ENCODE measurements around the gene GLYR1.

The GLYR1 gene

DNA sequence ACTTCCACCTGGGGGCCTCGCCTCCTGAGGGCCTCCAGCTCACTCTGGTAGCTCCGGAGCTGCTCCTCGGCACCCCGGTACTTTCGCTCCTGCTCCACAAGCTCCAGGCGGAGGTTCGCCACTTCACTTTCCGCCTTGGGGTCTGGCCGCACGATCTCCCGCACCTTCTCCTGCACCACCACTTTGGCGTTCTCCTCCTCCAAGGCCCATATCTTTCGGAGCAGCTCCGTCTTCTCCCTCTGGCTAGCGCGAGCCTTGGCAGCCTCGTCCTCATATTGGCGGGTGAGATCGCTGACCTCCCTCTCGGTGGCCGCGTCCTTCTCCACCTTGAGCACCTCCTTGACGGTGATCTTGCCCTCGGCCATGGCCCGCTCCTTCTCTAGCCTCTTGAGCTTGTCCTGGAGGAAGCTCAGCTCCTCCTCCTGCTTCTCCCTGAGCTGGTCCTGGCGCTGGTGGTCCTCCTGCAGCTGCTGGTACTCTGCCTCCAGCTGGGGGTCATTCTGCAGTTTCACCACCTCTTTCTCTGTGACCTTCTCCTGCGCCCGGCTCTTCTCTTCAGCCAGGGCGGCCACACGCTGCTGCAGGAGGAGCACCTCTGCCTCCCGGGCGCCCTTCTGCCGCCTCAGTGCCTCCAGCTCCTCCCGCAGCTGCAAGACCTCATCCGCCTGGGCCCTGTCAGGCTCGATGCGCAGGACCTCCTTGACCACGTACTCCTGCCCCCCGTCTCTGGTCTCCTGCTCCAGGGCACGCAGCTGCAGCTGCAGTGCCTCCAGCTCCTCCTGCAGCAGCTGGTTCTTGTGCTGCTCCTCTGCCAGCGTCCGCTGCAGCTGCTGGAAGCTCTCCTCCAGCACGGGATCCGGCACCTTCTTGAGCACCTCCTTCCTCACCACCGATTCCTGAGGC lies 38.1 kb upstream of the GLYR1 start:
- H3K4me3 ChIP-seq (replicated peaks; ENCODE audit: low read depth, low read length) = no peak overlapping the region
- DNase-seq (ENCODE audit: extremely low read depth, low read depth) = no peak
- TF ChIP-seq, protein P1, sequence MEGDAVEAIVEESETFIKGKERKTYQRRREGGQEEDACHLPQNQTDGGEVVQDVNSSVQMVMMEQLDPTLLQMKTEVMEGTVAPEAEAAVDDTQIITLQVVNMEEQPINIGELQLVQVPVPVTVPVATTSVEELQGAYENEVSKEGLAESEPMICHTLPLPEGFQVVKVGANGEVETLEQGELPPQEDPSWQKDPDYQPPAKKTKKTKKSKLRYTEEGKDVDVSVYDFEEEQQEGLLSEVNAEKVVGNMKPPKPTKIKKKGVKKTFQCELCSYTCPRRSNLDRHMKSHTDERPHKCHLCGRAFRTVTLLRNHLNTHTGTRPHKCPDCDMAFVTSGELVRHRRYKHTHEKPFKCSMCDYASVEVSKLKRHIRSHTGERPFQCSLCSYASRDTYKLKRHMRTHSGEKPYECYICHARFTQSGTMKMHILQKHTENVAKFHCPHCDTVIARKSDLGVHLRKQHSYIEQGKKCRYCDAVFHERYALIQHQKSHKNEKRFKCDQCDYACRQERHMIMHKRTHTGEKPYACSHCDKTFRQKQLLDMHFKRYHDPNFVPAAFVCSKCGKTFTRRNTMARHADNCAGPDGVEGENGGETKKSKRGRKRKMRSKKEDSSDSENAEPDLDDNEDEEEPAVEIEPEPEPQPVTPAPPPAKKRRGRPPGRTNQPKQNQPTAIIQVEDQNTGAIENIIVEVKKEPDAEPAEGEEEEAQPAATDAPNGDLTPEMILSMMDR (IDR thresholded peaks at IDR 0.05; ENCODE audit: low read depth, low read length, missing control alignments) = no peak

GRCh38 chr16:4884209-4884608 lies 37.1 kb upstream of the GLYR1 start:
- TF ChIP-seq, protein P1 (IDR thresholded peaks at IDR 0.05; ENCODE audit: low read depth, low read length, missing control alignments) = no peak
- DNase-seq (ENCODE audit: extremely low read depth, low read depth) = no peak
- H3K4me3 ChIP-seq (replicated peaks; ENCODE audit: low read depth, low read length) = no peak overlapping the region

DNA sequence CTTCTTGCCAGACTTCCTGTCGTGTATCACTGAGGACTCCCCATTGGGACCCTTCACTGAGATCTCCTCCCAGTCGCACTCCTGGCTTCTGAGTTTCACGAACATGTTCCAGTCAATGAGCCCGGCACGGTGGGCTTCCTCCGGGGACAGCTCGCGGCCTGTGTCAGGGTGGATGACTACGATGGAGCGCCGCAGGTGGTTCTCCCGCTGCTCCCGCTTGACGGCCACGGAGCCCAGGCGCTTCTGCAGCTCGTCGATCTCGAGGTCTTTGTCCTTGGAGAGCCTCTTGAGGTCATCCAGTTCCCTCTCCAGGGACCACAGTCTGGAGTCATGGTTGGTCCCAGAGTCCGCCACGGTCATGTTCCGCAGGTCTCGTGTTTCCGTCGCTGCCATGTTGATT lies 36.4 kb upstream of the GLYR1 start:
- TF ChIP-seq, protein P1 (IDR thresholded peaks at IDR 0.05; ENCODE audit: low read depth, low read length, missing control alignments) = no peak
- H3K4me3 ChIP-seq (replicated peaks; ENCODE audit: low read depth, low read length) = no peak overlapping the region
- DNase-seq (ENCODE audit: extremely low read depth, low read depth) = no peak

DNA sequence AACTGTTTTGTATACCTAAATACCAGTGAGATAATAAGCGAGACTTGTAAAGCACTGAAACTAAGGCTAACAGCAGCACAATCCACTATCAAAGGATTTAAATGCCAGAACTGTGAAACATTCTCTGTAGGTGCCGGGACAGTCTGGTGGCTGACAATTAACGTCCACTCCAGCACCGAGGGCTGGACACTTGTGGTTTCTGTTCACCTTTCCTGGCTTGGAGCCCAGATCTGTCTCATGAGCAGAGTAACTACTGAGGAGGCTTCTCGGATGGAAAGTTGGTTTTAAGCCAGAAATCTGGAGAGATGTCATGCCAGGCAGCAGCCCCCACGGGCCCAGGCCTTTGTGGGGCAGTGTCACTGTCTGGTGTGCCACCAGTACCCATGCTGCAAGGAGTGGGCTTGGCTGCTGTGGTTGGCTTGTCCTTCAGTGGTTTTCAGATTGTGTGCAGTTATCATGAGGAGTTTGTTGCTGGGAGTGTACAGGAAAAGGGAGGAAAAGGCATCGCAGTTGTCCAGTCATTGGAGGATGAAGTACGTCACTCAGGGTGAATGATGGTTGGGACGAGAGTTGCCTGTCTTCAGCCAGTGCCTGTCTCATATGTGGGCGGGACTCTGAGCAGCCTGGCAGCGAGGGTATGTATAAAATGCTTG lies 35.7 kb upstream of the GLYR1 start:
- no peak overlapping the region for H3K4me3 ChIP-seq (replicated peaks; ENCODE audit: low read depth, low read length)
- TF ChIP-seq, protein P1 (IDR thresholded peaks at IDR 0.05; ENCODE audit: low read depth, low read length, missing control alignments) = no peak
- no peak for DNase-seq (ENCODE audit: extremely low read depth, low read depth)

DNA sequence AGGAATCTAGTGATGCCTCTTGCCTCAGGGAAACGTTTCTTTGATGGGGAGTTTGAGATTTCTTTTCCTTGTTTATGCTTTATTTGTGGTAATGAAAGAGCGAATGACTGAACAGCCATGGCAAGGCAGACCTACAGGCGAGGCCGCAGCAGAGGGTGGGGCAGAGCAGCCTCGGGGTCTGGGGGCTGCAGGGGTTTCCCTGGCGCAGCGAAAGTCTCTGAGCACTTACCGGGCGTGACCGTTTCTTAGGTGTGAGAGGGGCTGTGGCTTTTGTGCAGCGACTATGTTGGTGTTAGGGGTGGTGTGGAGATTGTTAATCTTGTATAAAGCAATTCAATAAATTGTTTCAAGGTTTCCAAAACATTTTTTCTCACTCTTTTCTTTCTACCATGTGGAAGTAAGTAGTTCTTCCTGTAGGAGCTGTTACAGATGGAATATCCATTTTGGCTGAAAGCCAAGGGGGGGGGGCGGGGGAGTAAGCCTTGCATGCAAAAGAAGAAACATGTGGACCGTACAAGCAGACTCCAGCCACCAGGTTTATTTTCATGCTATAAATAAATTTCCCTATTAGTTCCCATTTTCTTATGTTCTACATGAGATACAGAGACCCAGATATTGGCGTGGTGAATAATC lies 35.0 kb upstream of the GLYR1 start:
- TF ChIP-seq, protein P1 (IDR thresholded peaks at IDR 0.05; ENCODE audit: low read depth, low read length, missing control alignments) = no peak
- no peak overlapping the region for H3K4me3 ChIP-seq (replicated peaks; ENCODE audit: low read depth, low read length)
- DNase-seq (ENCODE audit: extremely low read depth, low read depth) = no peak

DNA sequence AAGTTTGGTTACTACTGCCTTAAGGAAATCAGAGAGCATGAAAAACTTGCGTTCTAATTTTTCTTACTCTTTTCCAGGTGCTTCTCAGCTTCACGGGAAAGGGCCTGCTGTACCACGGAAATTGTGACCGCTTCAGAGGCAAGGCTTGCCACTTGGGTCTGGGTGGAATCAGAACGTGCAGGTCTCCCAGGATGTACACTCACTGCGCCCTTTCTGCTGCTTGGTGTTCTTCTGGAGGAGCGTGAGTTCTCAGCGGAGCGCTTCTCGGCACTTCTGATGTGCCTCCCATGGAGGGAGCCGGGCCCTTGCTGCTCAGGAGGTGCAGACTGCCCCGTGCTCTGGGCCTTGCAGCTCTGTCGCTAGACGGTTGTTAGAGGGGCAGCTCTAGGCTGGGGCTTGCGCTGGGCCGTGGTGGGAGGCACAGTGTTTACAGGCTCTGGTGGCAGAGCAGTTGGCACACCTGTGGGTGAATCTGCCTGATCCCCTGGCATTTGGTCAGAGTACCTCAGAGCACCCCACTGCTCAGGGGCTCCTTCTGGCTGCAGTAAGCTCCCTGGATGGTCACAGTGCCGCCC lies 33.0 kb upstream of the GLYR1 start:
- no peak overlapping the region for H3K4me3 ChIP-seq (replicated peaks; ENCODE audit: low read depth, low read length)
- no peak for DNase-seq (ENCODE audit: extremely low read depth, low read depth)
- TF ChIP-seq, protein P1 (IDR thresholded peaks at IDR 0.05; ENCODE audit: low read depth, low read length, missing control alignments) = no peak
